ENCODE data around the gene SRRM2.
"Not testable (repeated sequence)": the region's sequence is repeated elsewhere in the genome, so short reads cannot be mapped to it uniquely, and the experiment has no call there.

Gene SRRM2

GRCh38 chr16:2715966-2716885 lies 36.2 kb upstream of the SRRM2 start:
- DNase-seq (ENCODE audit: insufficient read length) (no peak), FAIRE-seq (no peak)
- TF ChIP-seq POLR2A (IDR thresholded peaks at IDR 0.05; ENCODE audit: low read depth, low read length) (no peak), TAF1 (IDR thresholded peaks at IDR 0.05; ENCODE audit: borderline replicate concordance, low read depth, low read length) (no peak)

DNA sequence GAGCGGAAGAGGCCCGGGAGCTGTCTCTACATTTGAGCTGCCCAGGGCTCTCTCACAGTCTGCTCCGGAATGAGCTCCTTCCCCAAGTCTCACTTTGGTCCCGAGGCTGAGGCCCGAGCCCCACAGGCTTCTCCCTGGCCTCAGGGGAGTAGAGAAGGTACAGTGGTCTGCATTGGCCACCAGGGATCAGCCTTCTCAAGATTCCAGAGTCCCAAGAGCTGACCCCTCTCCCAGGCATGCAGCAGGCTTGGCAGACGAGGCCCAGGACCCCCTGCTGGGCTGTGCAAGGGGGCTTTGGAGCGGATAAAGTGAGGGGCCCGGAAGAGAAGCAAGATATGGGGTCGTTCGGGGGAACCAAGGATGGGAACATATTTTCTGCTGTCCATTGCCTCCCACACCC lies 35.5 kb upstream of the SRRM2 start:
- TF ChIP-seq TAF1 (IDR thresholded peaks at IDR 0.05; ENCODE audit: borderline replicate concordance, low read depth, low read length): no peak
- TF ChIP-seq POLR2A (IDR thresholded peaks at IDR 0.05; ENCODE audit: low read depth, low read length): no peak
- TF ChIP-seq POLR2AphosphoS5 (IDR thresholded peaks at IDR 0.05; ENCODE audit: low read depth, low read length): no peak
- DNase-seq (ENCODE audit: insufficient read length) (no peak), FAIRE-seq (no peak)

DNA sequence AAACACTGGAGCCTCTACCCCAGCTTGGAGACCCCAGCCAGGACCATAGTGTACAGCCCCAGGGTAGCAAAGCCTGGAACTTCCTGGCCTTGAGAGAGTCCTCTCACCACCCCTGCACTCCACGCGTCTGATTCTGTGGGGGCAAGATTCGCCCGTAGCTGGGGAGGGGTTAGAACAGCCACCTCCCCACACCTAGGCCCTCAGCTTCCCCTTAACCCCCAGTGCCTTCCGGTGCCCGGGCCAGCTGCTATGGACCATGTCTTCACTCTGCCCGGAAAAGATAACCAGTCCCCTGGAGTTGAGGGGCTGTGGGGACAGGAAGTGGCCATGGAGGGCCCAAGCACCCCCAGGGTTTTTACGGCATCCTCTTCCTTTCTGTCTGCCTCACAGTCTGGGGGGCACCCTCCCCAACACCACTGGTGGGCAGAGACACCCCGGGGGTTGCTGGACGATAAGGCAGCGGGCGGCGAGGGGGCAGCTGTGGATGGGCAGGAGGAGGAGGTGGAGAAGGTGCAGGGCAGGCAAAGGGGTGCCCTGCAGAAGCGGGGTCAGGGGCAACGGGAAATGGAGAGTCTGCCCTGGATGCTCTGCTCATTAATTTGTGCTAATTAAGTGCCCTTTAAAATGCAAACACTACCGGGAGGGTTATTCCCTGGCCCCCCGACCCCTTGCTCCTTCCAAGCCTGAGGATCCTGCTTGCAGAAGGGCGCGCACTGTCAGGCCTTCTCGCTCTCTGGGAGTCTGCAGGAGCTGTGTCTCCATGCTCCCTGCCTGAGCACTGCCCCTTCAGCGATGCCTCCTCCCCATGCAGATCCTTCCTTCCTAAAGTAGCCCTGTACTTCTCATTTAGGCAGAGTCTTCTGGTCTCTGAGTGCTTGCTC lies 34.8 kb upstream of the SRRM2 start:
- DNase-seq (ENCODE audit: insufficient read length) (no peak), FAIRE-seq (no peak)

GRCh38 chr16:2719328-2720063 lies 32.9 kb upstream of the SRRM2 start:
- FAIRE-seq (no peak), DNase-seq (ENCODE audit: insufficient read length) (no peak)
- TF ChIP-seq POLR2A (IDR thresholded peaks at IDR 0.05; ENCODE audit: low read depth, low read length) (no peak), TAF1 (IDR thresholded peaks at IDR 0.05; ENCODE audit: borderline replicate concordance, low read depth, low read length) (no peak), POLR2AphosphoS5 (IDR thresholded peaks at IDR 0.05; ENCODE audit: low read depth, low read length) (no peak)

More for the DNA sequence above, 34.8 kb upstream of the SRRM2 start:
- TF ChIP-seq POLR2A (IDR thresholded peaks at IDR 0.05; ENCODE audit: low read depth, low read length): no peak

DNA sequence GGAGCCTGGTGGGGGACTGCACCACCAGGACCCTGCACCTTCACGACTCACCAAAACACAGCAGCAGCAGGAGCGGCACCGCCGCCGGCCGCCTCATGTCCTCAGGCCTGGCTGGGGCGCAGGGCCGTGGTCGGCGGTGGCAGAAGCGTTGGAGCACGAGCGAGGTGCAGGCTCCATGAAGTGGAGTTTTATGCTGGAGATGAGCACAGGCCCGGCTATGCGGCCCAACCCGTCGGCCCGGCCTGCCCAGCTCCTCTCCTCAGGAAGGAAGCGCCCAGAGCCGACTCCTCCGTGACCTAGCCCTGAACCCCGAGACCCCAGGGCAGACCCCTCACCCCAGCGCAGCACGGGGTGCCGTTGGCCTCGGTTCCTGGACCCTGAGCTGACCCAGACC lies 32.4 kb upstream of the SRRM2 start, which contains the start of gene PRSS27:
Gene PRSS27, minus strand, starts transcription at position 161 of the 394 bp plus-strand sequence. Its CDS starts 64 bp downstream, at position 97.
- DNase-seq (ENCODE audit: insufficient read length): no peak
- TF ChIP-seq TAF1 (IDR thresholded peaks at IDR 0.05; ENCODE audit: borderline replicate concordance, low read depth, low read length) (no peak), POLR2A (IDR thresholded peaks at IDR 0.05; ENCODE audit: low read depth, low read length) (no peak), POLR2AphosphoS5 (IDR thresholded peaks at IDR 0.05; ENCODE audit: low read depth, low read length) (no peak)
- no peak for FAIRE-seq

- FAIRE-seq (peak; percentile 90), DNase-seq (ENCODE audit: insufficient read length) (peak; percentile 94)
- TF ChIP-seq POLR2A (IDR thresholded peaks at IDR 0.05; ENCODE audit: low read depth, low read length): peak; percentile 62; the same call in 1 of the 2 replicates
- no peak for TF ChIP-seq POLR2AphosphoS5 (IDR thresholded peaks at IDR 0.05; ENCODE audit: low read depth, low read length)
- TF ChIP-seq TAF1 (IDR thresholded peaks at IDR 0.05; ENCODE audit: borderline replicate concordance, low read depth, low read length): no peak
These were observed 31.5 kb upstream of the SRRM2 start for GRCh38 chr16:2720719-2721633.

- FAIRE-seq; DNase-seq (ENCODE audit: insufficient read length): not testable (repeated sequence)
These were observed 30.7 kb upstream of the SRRM2 start for GRCh38 chr16:2721634-2722173.

DNA sequence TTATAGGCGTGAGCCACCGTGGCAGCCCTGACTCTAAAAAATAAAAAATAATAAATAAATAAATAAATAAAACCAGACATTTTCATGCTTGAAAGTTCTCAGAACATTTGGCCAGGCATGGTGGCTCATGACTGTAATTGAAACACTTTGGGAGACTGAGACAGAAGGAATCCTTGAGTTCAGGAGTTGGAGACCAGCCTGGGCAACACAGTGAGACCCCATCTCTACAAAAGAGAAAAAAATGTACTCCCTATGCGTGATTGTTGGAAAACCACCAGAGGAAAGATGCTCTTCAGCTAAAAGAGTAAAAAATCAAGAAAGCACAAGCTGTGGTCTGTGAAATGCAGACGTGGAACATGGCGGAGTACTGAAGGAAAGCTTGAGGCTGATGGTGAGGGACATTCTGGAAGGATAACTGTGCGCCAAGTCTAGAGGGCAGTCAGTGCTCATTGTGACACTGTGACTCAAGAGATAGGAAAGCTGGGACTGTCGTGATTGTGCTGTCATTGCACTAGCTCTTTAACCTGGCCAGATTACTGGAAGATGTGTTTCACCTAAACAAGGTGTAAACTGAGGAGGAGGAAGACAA lies 28.3 kb upstream of the SRRM2 start:
- DNase-seq (ENCODE audit: insufficient read length) (no peak), FAIRE-seq (no peak)
- TF ChIP-seq TAF1 (IDR thresholded peaks at IDR 0.05; ENCODE audit: borderline replicate concordance, low read depth, low read length) (no peak), POLR2A (IDR thresholded peaks at IDR 0.05; ENCODE audit: low read depth, low read length) (no peak), POLR2AphosphoS5 (IDR thresholded peaks at IDR 0.05; ENCODE audit: low read depth, low read length) (no peak)

- FAIRE-seq (no peak), DNase-seq (ENCODE audit: insufficient read length) (no peak)
- TF ChIP-seq TAF1 (IDR thresholded peaks at IDR 0.05; ENCODE audit: borderline replicate concordance, low read depth, low read length) (no peak), POLR2AphosphoS5 (IDR thresholded peaks at IDR 0.05; ENCODE audit: low read depth, low read length) (no peak), POLR2A (IDR thresholded peaks at IDR 0.05; ENCODE audit: low read depth, low read length) (no peak)
These were observed 27.6 kb upstream of the SRRM2 start for GRCh38 chr16:2724816-2725348.

GRCh38 chr16:2726923-2727322 lies 25.5 kb upstream of the SRRM2 start:
- DNase-seq (ENCODE audit: insufficient read length) (no peak), FAIRE-seq (no peak)
- TF ChIP-seq TAF1 (IDR thresholded peaks at IDR 0.05; ENCODE audit: borderline replicate concordance, low read depth, low read length): no peak
- TF ChIP-seq POLR2A (IDR thresholded peaks at IDR 0.05; ENCODE audit: low read depth, low read length): no peak
- TF ChIP-seq POLR2AphosphoS5 (IDR thresholded peaks at IDR 0.05; ENCODE audit: low read depth, low read length): no peak

Measured in GM12892 (cell line).